ENCODE measurements around the gene PLPP4.

DNA sequence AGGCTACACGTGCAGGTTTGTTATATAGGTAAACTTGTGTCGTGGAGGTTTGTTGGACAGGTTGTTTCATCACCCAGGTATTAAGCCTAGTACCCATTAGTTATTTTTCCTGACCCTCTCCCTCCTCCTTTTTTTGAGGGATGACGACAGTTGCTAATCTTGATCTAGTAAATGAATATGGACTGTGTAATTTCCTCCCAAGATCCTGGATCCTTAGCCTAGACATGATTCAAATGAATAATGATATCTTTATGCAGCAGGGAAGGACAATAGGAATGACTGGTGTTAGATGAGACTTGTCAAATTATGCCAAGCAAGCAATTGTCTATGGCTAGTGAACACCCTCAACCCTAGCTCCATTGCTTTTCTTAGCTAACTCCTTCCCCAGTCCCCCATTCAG is 156.2 kb downstream of the PLPP4 start:
- TF ChIP-seq, protein P1, sequence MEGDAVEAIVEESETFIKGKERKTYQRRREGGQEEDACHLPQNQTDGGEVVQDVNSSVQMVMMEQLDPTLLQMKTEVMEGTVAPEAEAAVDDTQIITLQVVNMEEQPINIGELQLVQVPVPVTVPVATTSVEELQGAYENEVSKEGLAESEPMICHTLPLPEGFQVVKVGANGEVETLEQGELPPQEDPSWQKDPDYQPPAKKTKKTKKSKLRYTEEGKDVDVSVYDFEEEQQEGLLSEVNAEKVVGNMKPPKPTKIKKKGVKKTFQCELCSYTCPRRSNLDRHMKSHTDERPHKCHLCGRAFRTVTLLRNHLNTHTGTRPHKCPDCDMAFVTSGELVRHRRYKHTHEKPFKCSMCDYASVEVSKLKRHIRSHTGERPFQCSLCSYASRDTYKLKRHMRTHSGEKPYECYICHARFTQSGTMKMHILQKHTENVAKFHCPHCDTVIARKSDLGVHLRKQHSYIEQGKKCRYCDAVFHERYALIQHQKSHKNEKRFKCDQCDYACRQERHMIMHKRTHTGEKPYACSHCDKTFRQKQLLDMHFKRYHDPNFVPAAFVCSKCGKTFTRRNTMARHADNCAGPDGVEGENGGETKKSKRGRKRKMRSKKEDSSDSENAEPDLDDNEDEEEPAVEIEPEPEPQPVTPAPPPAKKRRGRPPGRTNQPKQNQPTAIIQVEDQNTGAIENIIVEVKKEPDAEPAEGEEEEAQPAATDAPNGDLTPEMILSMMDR (IDR thresholded peaks at IDR 0.05), result no peak
- TF ChIP-seq EP300 (IDR thresholded peaks at IDR 0.05), result no peak
- no peak for TF ChIP-seq POLR2A (IDR thresholded peaks at IDR 0.05)
- no peak for TF ChIP-seq POLR2AphosphoS5 (IDR thresholded peaks at IDR 0.05)
